PC-9 (cell line): ENCODE measurements around the gene LBX2.

Experiments
- EZH2 ChIP-seq: fragments of 200-600 bp; sonication (generic); IDR thresholded peaks from 2 replicates; pipeline ENCODE4 v1.8.0; 2017; ENCODE audit warnings: antibody characterized with exemption, low read depth
- TF ChIP-seq, protein P1 (sequence below): fragments of 200-600 bp; sonication (generic); conservative IDR thresholded peaks from 2 replicates; pipeline ENCODE4 v1.6.1; 2017; ENCODE audit warnings: mixed run types, antibody characterized with exemption, mild to moderate bottlenecking, moderate library complexity

DNA sequence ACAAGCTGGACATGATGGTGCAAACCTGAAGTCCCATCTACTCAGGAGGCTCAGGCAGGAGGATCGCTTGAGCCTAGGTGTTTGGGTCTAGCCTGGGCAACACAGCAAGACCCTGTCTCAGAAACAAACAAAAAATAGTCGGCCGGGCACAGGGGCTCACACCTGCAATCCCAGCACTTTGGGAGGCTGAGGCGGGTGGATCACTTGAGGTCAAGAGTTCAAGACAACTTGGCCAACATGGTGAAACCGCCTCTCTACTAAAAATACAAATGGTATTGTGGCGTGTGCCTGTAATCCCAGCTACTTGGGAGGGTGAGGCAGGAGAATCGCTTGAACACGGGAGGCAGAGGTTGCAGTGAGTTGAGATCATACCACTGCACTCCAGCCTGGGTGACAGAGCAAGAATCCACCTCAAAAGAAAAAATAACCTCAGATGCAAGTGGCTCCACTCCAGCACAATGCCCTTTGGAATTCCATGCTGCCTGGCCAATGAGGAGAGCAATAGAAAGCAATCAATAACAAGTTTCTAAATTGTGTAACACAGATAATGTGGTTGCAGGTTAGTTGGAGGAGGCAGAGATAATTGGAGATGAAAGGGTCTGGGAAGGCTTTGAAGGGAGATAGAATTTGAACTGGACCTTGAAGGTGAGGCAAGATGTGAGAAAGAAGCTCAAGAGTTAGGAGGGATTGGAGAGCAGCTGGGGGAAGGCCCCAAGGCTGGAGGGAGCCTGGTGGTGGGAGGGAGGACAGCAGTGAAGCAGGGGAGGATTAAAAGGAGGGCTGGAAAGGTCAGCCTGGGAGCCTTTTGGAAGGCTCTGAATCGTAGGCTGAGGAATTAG is 10.5 kb downstream of the LBX2 start:
- TF ChIP-seq, protein P1, sequence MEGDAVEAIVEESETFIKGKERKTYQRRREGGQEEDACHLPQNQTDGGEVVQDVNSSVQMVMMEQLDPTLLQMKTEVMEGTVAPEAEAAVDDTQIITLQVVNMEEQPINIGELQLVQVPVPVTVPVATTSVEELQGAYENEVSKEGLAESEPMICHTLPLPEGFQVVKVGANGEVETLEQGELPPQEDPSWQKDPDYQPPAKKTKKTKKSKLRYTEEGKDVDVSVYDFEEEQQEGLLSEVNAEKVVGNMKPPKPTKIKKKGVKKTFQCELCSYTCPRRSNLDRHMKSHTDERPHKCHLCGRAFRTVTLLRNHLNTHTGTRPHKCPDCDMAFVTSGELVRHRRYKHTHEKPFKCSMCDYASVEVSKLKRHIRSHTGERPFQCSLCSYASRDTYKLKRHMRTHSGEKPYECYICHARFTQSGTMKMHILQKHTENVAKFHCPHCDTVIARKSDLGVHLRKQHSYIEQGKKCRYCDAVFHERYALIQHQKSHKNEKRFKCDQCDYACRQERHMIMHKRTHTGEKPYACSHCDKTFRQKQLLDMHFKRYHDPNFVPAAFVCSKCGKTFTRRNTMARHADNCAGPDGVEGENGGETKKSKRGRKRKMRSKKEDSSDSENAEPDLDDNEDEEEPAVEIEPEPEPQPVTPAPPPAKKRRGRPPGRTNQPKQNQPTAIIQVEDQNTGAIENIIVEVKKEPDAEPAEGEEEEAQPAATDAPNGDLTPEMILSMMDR = no peak
- TF ChIP-seq EZH2 = no peak
